Kidney (tissue), 14 donors: ENCODE results near the gene HS2ST1. TPM values are rescaled to one million over a fixed set of nuclear protein-coding genes. Genes with fewer than 3 reads are reported as not detected.

ENCODE experiments used
- DNase-seq, 5 donors: peaks; one replicate each; pipeline ENCODE4 v3.0.0-alpha.2; 2013 to 2020
- FAIRE-seq: peaks from 2 replicates; lab custom pipeline; 2012; peaks lifted over from hg19 to GRCh38; lab: Jason Lieb, UNC
- H3K27ac ChIP-seq, 2 donors: one replicate each; pipeline ENCODE4 v1.7.0; 2013; ENCODE audit warnings: low read depth in 2 of 2, low read length in 2 of 2, inconsistent platforms in 1 of 2
- H3K27me3 ChIP-seq: one replicate; pipeline ENCODE4 v1.7.1; 2013; ENCODE audit warnings: low read length, inconsistent platforms; ENCODE audit not compliant: control insufficient read depth, insufficient read depth
- H3K36me3 ChIP-seq, 3 donors: one replicate each; pipeline versions ENCODE4 v1.7.0 to v1.7.1; 2013; ENCODE audit warnings: low read length in 3 of 3, control low read depth in 1 of 3, inconsistent platforms in 1 of 3; ENCODE audit not compliant: insufficient read depth in 3 of 3, control insufficient read depth in 2 of 3
- H3K4me1 ChIP-seq, 3 donors: one replicate each; pipeline versions ENCODE4 v1.7.0 to v1.7.1; 2013; ENCODE audit warnings: low read length in 3 of 3, inconsistent platforms in 1 of 3, low read depth in 1 of 3; ENCODE audit not compliant: control insufficient read depth in 2 of 3, insufficient read depth in 2 of 3
- H3K4me3 ChIP-seq, 3 donors: one replicate each; pipeline versions ENCODE4 v1.7.0 to v1.8.1; 2013; ENCODE audit warnings: low read length in 3 of 3, control low read depth in 1 of 3, inconsistent platforms in 1 of 3
- H3K9ac ChIP-seq, 3 donors: one replicate each; pipeline versions ENCODE4 v1.7.0 to v1.7.1; 2013; ENCODE audit warnings: low read length in 3 of 3, control low read depth in 1 of 3, inconsistent platforms in 1 of 3
- H3K9me3 ChIP-seq, 3 donors: one replicate each; pipeline versions ENCODE4 v1.7.0 to v1.7.1; 2013; ENCODE audit warnings: low read length in 3 of 3, control low read depth in 1 of 3, inconsistent platforms in 1 of 3; ENCODE audit not compliant: control insufficient read depth in 2 of 3, insufficient read depth in 1 of 3
- CTCF ChIP-seq: IDR thresholded peaks from 3 replicates; pipeline ENCODE4 v1.5.1; 2012; ENCODE audit warnings: mild to moderate bottlenecking, moderate library complexity, borderline replicate concordance; ENCODE audit not compliant: insufficient read depth; ENCODE audit errors: extremely low read depth
- intact Hi-C: fragments of 100-400 bp; cut with DNase I; formaldehyde crosslinking; loops from one replicate; pipeline ENCODE4 v1.11.1; 2022
- polyA plus RNA-seq: library from polyadenylated mRNA; stranded (reverse); fragments of 350-450 nt; fragmentation: Illumina TruSeq; extraction: RNeasy Lipid Tissue Mini Kit (QIAGEN cat#74804); gene quantifications from one replicate; pipeline ENCODE4 v1.2.3, GENCODE V29; 2014; ENCODE audit warnings: low read depth, low replicate concordance; ENCODE audit not compliant: insufficient read depth
- total RNA-seq: library from RNA; stranded (reverse); fragmentation: NEBNext Ultra II Directional; extraction: Animal tissue kit (Norgen Biotek cat#: 25700); gene quantifications from one replicate; pipeline ENCODE4 v1.2.1, GENCODE V29; 2021
- donor health status: control.
- donor health status: control.
- donor health status: control.
- donor health status: control.
- donor health status: control.
- donor health status: DM: yes; HTN: yes; CAD: no.
- donor health status: Normal renal cell carcinoma (clear cell type).

Gene HS2ST1
- total and polyA plus RNA-seq, 2 donors from 2014 or later, result 10.3 to 27.1 TPM

- no peak for FAIRE-seq
- TF ChIP-seq CTCF, result no peak
- no peaks in the 10 kb centered on the region for H3K36me3 ChIP-seq
These were observed 201.5 kb downstream of the HS2ST1 start for GRCh38 chr1:87115891-87116290.

GRCh38 chr1:87117761-87118368 lies 203.4 kb downstream of the HS2ST1 start:
- Histone ChIP-seq H3K4me3 (no peak overlapping the region), H3K27ac (no peak overlapping the region), H3K9ac (no peak overlapping the region), H3K4me1 (no peaks in the 10 kb centered on the region), H3K36me3 (no peaks in the 10 kb centered on the region), H3K27me3 (no peaks in the 10 kb centered on the region), H3K9me3 (no peaks in the 10 kb centered on the region)
- TF ChIP-seq CTCF, result no peak
- DNase-seq (no peak), FAIRE-seq (no peak)
- intact Hi-C loops, result no loop called here

More at GRCh38 chr1:87115891-87116290, 201.5 kb downstream of the HS2ST1 start:
- no peak overlapping the region for H3K9ac ChIP-seq
- H3K4me3 ChIP-seq, result no peak overlapping the region
- intact Hi-C loops, result no loop called here
- peaks cover 0 to 3% (median 0%) of the 10 kb centered on the region in 3 donors for H3K4me1 ChIP-seq
- H3K9me3 ChIP-seq, result no peaks in the 10 kb centered on the region
- DNase-seq, result no peak
- H3K27me3 ChIP-seq, result no peaks in the 10 kb centered on the region
- no peak overlapping the region for H3K27ac ChIP-seq

GRCh38 chr1:87119541-87120140 lies 205.2 kb downstream of the HS2ST1 start:
- FAIRE-seq, result no peak
- DNase-seq, result no peak

More at GRCh38 chr1:87119541-87120140, 205.2 kb downstream of the HS2ST1 start:
- no peak overlapping the region for H3K27ac ChIP-seq
- no peaks in the 10 kb centered on the region for H3K27me3 ChIP-seq
- H3K4me3 ChIP-seq, result no peak overlapping the region
- H3K36me3 ChIP-seq, result no peaks in the 10 kb centered on the region
- no peak overlapping the region for H3K9ac ChIP-seq
- intact Hi-C loops, result no loop called here
- no peak for TF ChIP-seq CTCF
- no peaks in the 10 kb centered on the region for H3K9me3 ChIP-seq
- no peaks in the 10 kb centered on the region for H3K4me1 ChIP-seq
